Measurements from ENCODE around the gene MSX2.

Gene MSX2

GRCh38 chr5:174723979-174724483 is 351 bp upstream of the MSX2 start:
- no peak for TF ChIP-seq ZNF274 (IDR thresholded peaks at IDR 0.05; ENCODE audit: low read depth, low read length)
- no peak for TF ChIP-seq SUZ12 (IDR thresholded peaks at IDR 0.05; ENCODE audit: extremely low read depth, insufficient read depth, insufficient read length)
- no peak for TF ChIP-seq YY1 (IDR thresholded peaks at IDR 0.05; ENCODE audit: insufficient read depth, insufficient read length)
- Histone ChIP-seq H3K36me3 (ENCODE audit: insufficient read depth, insufficient read length, low read length) (peaks cover 17% of the 10 kb centered on the region), H3K4me1 (ENCODE audit: insufficient read depth, insufficient read length) (peaks cover 7% of the 10 kb centered on the region), H3K9ac (ENCODE audit: insufficient read length, low read depth) (peak overlapping the region; percentile 8), H3K27me3 (ENCODE audit: insufficient read depth, insufficient read length) (peaks cover 60% of the 10 kb centered on the region), H3K4me3 (ENCODE audit: insufficient read length, low read depth) (peak overlapping the region; percentile 26), H3K9me3 (ENCODE audit: insufficient read depth, low read length) (no peaks in the 10 kb centered on the region)
- no peak for DNase-seq (ENCODE audit: low read depth, low spot score)

DNA sequence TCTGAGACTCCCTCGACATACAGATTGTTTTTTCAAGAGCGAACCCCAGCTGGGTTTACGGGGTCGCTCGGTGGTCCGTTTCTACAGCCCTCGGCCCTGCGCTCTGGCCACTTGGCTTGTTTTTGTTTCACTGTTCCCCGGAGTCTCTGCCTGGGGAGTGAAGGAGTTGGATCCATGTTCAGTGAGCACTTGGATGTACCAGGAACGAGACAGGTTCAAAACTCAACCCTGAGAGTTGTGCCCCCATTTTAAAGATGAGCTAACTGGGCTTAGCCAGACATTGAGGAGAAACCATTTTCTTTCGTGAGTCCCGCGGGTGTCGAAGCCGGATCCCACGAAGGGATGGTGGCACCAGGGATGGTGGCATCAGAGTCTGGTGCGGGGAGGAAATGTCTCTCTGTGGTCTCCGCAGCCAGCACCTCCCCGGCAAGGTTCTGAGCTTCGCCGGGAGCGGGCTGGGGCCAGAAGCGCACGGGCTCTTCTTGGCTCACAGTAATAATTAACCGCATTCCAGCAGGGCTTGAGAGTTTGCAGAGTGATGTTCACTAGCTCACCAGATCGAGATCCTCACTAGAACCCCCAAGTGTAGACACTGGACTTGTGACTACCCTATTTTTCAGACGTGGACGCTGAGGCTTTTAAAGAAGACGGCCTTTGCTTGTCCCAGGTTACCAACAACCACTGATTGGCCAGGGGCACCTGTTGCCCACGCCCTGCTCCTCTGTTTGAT is 1.0 kb downstream of the MSX2 start:
- Histone ChIP-seq H3K4me3 (ENCODE audit: insufficient read length, low read depth) (peak overlapping the region; percentile 58), H3K27me3 (ENCODE audit: insufficient read depth, insufficient read length) (peaks cover 53% of the 10 kb centered on the region), H3K4me1 (ENCODE audit: insufficient read depth, insufficient read length) (peaks cover 3% of the 10 kb centered on the region), H3K9ac (ENCODE audit: insufficient read length, low read depth) (peak overlapping the region; percentile 82), H3K36me3 (ENCODE audit: insufficient read depth, insufficient read length, low read length) (peaks cover 30% of the 10 kb centered on the region), H3K9me3 (ENCODE audit: insufficient read depth, low read length) (no peaks in the 10 kb centered on the region)
- DNase-seq (ENCODE audit: low read depth, low spot score) = no peak
- TF ChIP-seq SUZ12 (IDR thresholded peaks at IDR 0.05; ENCODE audit: extremely low read depth, insufficient read depth, insufficient read length) (no peak), YY1 (IDR thresholded peaks at IDR 0.05; ENCODE audit: insufficient read depth, insufficient read length) (no peak), ZNF274 (IDR thresholded peaks at IDR 0.05; ENCODE audit: low read depth, low read length) (no peak)

- peaks cover 3% of the 10 kb centered on the region for H3K4me1 ChIP-seq (ENCODE audit: insufficient read depth, insufficient read length)
- peaks cover 34% of the 10 kb centered on the region for H3K36me3 ChIP-seq (ENCODE audit: insufficient read depth, insufficient read length, low read length)
- no peaks in the 10 kb centered on the region for H3K9me3 ChIP-seq (ENCODE audit: insufficient read depth, low read length)
- H3K27me3 ChIP-seq (ENCODE audit: insufficient read depth, insufficient read length) = peaks cover 60% of the 10 kb centered on the region
- TF ChIP-seq ZNF274 (IDR thresholded peaks at IDR 0.05; ENCODE audit: low read depth, low read length) = no peak
- TF ChIP-seq YY1 (IDR thresholded peaks at IDR 0.05; ENCODE audit: insufficient read depth, insufficient read length) = no peak
- no peak for TF ChIP-seq SUZ12 (IDR thresholded peaks at IDR 0.05; ENCODE audit: extremely low read depth, insufficient read depth, insufficient read length)
- peak overlapping the region; percentile 58 for H3K4me3 ChIP-seq (ENCODE audit: insufficient read length, low read depth)
- no peak for DNase-seq (ENCODE audit: low read depth, low spot score)
- peak overlapping the region; percentile 82 for H3K9ac ChIP-seq (ENCODE audit: insufficient read length, low read depth)
These were observed 1.7 kb downstream of the MSX2 start for GRCh38 chr5:174725991-174726601.

GRCh38 chr5:174726916-174727793 is 2.8 kb downstream of the MSX2 start:
- Histone ChIP-seq H3K4me3 (ENCODE audit: insufficient read length, low read depth) (no peak overlapping the region), H3K9ac (ENCODE audit: insufficient read length, low read depth) (no peak overlapping the region), H3K36me3 (ENCODE audit: insufficient read depth, insufficient read length, low read length) (peaks cover 34% of the 10 kb centered on the region), H3K4me1 (ENCODE audit: insufficient read depth, insufficient read length) (peaks cover 3% of the 10 kb centered on the region), H3K27me3 (ENCODE audit: insufficient read depth, insufficient read length) (peaks cover 62% of the 10 kb centered on the region), H3K9me3 (ENCODE audit: insufficient read depth, low read length) (no peaks in the 10 kb centered on the region)
- no peak for DNase-seq (ENCODE audit: low read depth, low spot score)
- TF ChIP-seq ZNF274 (IDR thresholded peaks at IDR 0.05; ENCODE audit: low read depth, low read length) (no peak), YY1 (IDR thresholded peaks at IDR 0.05; ENCODE audit: insufficient read depth, insufficient read length) (no peak), SUZ12 (IDR thresholded peaks at IDR 0.05; ENCODE audit: extremely low read depth, insufficient read depth, insufficient read length) (no peak)

DNA sequence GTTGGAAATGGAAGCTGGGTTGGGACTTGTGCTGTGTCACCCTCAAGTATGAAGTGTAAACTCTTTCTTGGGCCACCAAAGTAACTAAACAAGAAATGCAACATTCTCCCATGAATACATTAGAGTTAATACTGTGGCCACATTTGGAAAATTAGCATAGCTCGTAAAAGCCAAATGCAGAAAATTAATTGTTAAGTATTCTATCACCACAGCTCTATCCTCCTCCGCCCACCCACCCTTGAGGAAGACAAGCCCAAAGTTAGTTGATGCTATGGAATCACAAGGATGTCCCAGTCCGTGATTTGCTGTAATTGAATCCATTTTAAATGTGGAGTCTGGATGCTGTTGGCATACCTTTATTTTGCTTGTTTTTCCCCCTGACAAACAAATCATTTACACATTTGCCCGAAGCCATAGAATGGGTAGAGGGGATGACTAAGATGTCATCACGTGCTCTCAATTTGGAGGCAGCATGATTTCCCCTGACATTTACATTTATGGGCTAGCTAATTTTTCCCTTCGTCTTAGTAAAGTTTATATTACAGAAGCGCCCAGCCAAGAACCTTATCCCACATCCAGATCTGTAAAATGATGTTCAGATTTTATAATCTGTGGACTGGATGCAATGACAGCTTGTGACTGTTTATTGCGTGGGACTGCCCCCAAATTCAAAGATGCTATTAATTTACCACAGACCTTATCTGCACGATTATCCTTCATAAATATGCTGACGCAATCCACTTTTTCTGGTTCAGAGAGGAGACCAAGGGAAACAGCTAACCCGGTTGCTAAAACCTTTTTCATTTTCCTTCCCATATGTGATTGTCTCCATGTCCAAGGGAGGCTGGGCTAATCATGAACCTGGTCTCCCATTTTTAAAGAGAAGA is 3.7 kb downstream of the MSX2 start:
- Histone ChIP-seq H3K4me3 (ENCODE audit: insufficient read length, low read depth) (no peak overlapping the region), H3K4me1 (ENCODE audit: insufficient read depth, insufficient read length) (peaks cover under 1% of the 10 kb centered on the region), H3K9me3 (ENCODE audit: insufficient read depth, low read length) (no peaks in the 10 kb centered on the region), H3K9ac (ENCODE audit: insufficient read length, low read depth) (no peak overlapping the region), H3K27me3 (ENCODE audit: insufficient read depth, insufficient read length) (peaks cover 62% of the 10 kb centered on the region), H3K36me3 (ENCODE audit: insufficient read depth, insufficient read length, low read length) (peaks cover 34% of the 10 kb centered on the region)
- no peak for DNase-seq (ENCODE audit: low read depth, low spot score)
- no peak for TF ChIP-seq YY1 (IDR thresholded peaks at IDR 0.05; ENCODE audit: insufficient read depth, insufficient read length)
- TF ChIP-seq ZNF274 (IDR thresholded peaks at IDR 0.05; ENCODE audit: low read depth, low read length) = no peak
- TF ChIP-seq SUZ12 (IDR thresholded peaks at IDR 0.05; ENCODE audit: extremely low read depth, insufficient read depth, insufficient read length) = no peak

- peaks cover 67% of the 10 kb centered on the region for H3K27me3 ChIP-seq (ENCODE audit: insufficient read depth, insufficient read length)
These were observed 4.8 kb downstream of the MSX2 start for GRCh38 chr5:174729075-174729680.

More at GRCh38 chr5:174729075-174729680, 4.8 kb downstream of the MSX2 start:
- H3K4me1 ChIP-seq (ENCODE audit: insufficient read depth, insufficient read length) = no peaks in the 10 kb centered on the region
- no peaks in the 10 kb centered on the region for H3K9me3 ChIP-seq (ENCODE audit: insufficient read depth, low read length)
- no peak for TF ChIP-seq ZNF274 (IDR thresholded peaks at IDR 0.05; ENCODE audit: low read depth, low read length)
- TF ChIP-seq SUZ12 (IDR thresholded peaks at IDR 0.05; ENCODE audit: extremely low read depth, insufficient read depth, insufficient read length) = no peak
- TF ChIP-seq YY1 (IDR thresholded peaks at IDR 0.05; ENCODE audit: insufficient read depth, insufficient read length) = no peak
- H3K4me3 ChIP-seq (ENCODE audit: insufficient read length, low read depth) = no peak overlapping the region
- DNase-seq (ENCODE audit: low read depth, low spot score) = no peak
- peaks cover 34% of the 10 kb centered on the region for H3K36me3 ChIP-seq (ENCODE audit: insufficient read depth, insufficient read length, low read length)
- no peak overlapping the region for H3K9ac ChIP-seq (ENCODE audit: insufficient read length, low read depth)
